Right lobe of liver (tissue), 6 donors: Measurements from ENCODE around the gene ANKRD65. TPM values are rescaled to one million over a fixed set of nuclear protein-coding genes. Genes with fewer than 3 reads are reported as not detected.
A peak's percentile ranks its signal among the peaks of the same experiment; 100 is the strongest.
"Not testable (repeated sequence)": the region's sequence is repeated elsewhere in the genome, so short reads cannot be mapped to it uniquely, and the experiment has no call there.

ENCODE experiments used
- ATAC-seq, 4 donors: fragments of 200-7000 bp; cut with Tn5 transposase; one replicate each; pipeline ENCODE4 v1.9.1; 2020; ENCODE audit warnings: mild to moderate bottlenecking in 4 of 4, moderate library complexity in 4 of 4
- DNase-seq, 3 donors: peaks; one replicate each; pipeline ENCODE4 v3.0.0-alpha.2; 2020
- H3K27ac ChIP-seq, 3 donors: fragments of 200-600 bp; one replicate each; pipeline ENCODE4 v1.8.0; 2022
- H3K27me3 ChIP-seq, 2 donors: fragments of 200-600 bp; one replicate each; pipeline ENCODE4 v1.8.0; 2022
- H3K36me3 ChIP-seq, 4 donors: fragments of 200-600 bp; sonication (generic) in 1 of 4; one replicate each; pipeline versions ENCODE4 v1.5.1 to v1.8.0; 2017 to 2022; ENCODE audit warnings: control low read depth in 1 of 4
- H3K4me1 ChIP-seq, 4 donors: fragments of 200-600 bp; sonication (generic) in 1 of 4; one replicate each; pipeline versions ENCODE4 v1.5.1 to v1.8.0; 2017 to 2022; ENCODE audit warnings: control low read depth in 1 of 4
- H3K4me3 ChIP-seq, 3 donors: fragments of 200-600 bp; one replicate each; pipeline ENCODE4 v1.8.0; 2022
- H3K9me3 ChIP-seq, 4 donors: fragments of 200-600 bp; sonication (generic) in 1 of 4; one replicate each; pipeline versions ENCODE4 v1.5.1 to v1.8.0; 2017 to 2022; ENCODE audit warnings: control low read depth in 1 of 4
- CTCF ChIP-seq, 4 donors: fragments of 200-600 bp in 3 of 4; fragments of 450-650 bp in 1 of 4; IDR thresholded peaks; one replicate each; pipeline versions ENCODE4 v1.5.1 to v1.8.0; 2016 to 2022; ENCODE audit warnings: antibody characterized with exemption in 4 of 4, mild to moderate bottlenecking in 2 of 4
- POLR2A ChIP-seq: fragments of 450-650 bp; IDR thresholded peaks from one replicate; pipeline ENCODE4 v1.6.1; 2017; ENCODE audit warnings: antibody characterized with exemption, mild to moderate bottlenecking
- WGBS: methylation state at CpG from one replicate; pipeline ENCODE4 v1.1.6; 2018; ENCODE audit warnings: low coverage, low lambda C conversion rate; ENCODE audit not compliant: insufficient coverage; ENCODE audit errors: missing lambda C conversion rate; 5-methylcytosine and 5-hydroxymethylcytosine counted together
- intact Hi-C, 2 donors: fragments of 100-400 bp; cut with DNase I; formaldehyde crosslinking; loops; one replicate each; pipeline versions ENCODE4 v1.11.2 to v1.14.1; 2022
- total RNA-seq, 6 experiments: library from RNA; depleted of rRNA in 2 of 6; stranded (reverse); fragments of >200 nt in 2 of 6; fragmentation: NEBNext Ultra II Directional in 3 of 6; extraction: Animal tissue kit (Norgen Biotek cat#: 25700) in 3 of 6; gene quantifications; one replicate each; pipeline versions ENCODE4 v1.1.0 to v1.2.4, GENCODE V29; 2016 to 2023
- donor health status: DM: no; HTN: yes; CAD: no.
- donor health status: DM: no; HTN: no; CAD: no.
- donor health status: DM: no; HTN: no; CAD: no.
- donor health status: DM: no; HTN: yes; CAD: no.
- donor health status: DM: no; HTN: yes; CAD: no.

ANKRD65 gene
- total RNA-seq, 6 experiments from 2014 or later, result 0.19 to 0.89 (median 0.35) TPM

- Histone ChIP-seq H3K36me3 (no peaks in the 10 kb centered on the region), H3K27ac (no peak overlapping the region), H3K4me3 (no peak overlapping the region), H3K9me3 (no peaks in the 10 kb centered on the region), H3K4me1 (no peaks in the 10 kb centered on the region), H3K27me3 (no peaks in the 10 kb centered on the region)
- TF ChIP-seq POLR2A (no peak), CTCF (IDR thresholded peaks at IDR 0.05) (no peak)
- DNase-seq, result peak in 1 of 3 donors; percentile 28
- ATAC-seq, result no peak
- WGBS, result 82% methylated on average over 3 of the region's 13 CpGs
- intact Hi-C loops, result no loop called here
Measured at GRCh38 chr1:1415751-1416150, 5.3 kb downstream of the ANKRD65 start.

GRCh38 chr1:1412311-1412902 lies 8.7 kb downstream of the ANKRD65 start:
- 87% methylated on average over 11 of the region's 11 CpGs for WGBS
- intact Hi-C loops, result not testable (repeated sequence)

DNA sequence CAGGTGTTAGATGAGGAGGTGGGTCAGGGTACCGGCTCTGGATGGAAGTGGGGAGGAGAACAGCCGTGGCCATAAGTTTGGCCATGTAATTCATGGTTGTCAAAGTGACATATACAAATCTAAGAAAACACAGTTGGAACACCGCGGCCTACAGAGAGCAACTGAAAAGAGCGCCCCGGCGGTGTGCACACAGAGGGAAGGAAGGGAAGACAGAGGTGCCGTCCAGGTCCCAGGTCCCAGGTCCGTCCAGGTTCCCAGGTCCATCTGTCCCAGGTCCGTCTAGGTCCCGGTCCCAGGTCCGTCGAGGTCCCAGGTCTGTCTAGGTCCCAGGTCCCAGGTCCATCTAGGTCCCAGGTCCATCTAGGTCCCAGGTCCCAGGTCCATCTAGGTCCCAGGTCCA lies 9.4 kb downstream of the ANKRD65 start:
- TF ChIP-seq CTCF (IDR thresholded peaks at IDR 0.05) (no peak), POLR2A (no peak)
- Histone ChIP-seq H3K27ac (no peak overlapping the region), H3K4me1 (peaks cover 0 to 10% (median 4%) of the 10 kb centered on the region in 4 donors), H3K36me3 (no peaks in the 10 kb centered on the region), H3K4me3 (no peak overlapping the region), H3K9me3 (no peaks in the 10 kb centered on the region), H3K27me3 (no peaks in the 10 kb centered on the region)
- peak in 1 of 3 donors; percentile 49 for DNase-seq
- intact Hi-C loops, result no loop called here
- WGBS, result 88% methylated on average over 6 of the region's 13 CpGs
- ATAC-seq, result no peak

More at GRCh38 chr1:1412311-1412902, 8.7 kb downstream of the ANKRD65 start:
- not testable (repeated sequence) for H3K9me3 ChIP-seq, H3K27me3 ChIP-seq, DNase-seq, H3K27ac ChIP-seq, H3K4me1 ChIP-seq, H3K4me3 ChIP-seq, ATAC-seq, H3K36me3 ChIP-seq

GRCh38 chr1:1410238-1410637 lies 10.8 kb downstream of the ANKRD65 start:
- 78% methylated on average over 8 of the region's 8 CpGs for WGBS

GRCh38 chr1:1407636-1408318 lies 13.3 kb downstream of the ANKRD65 start:
- intact Hi-C loops, result loop anchor here in 1 of 2 donors (5.0 kb wide), 1 partner anchor 35 kb away; no protein-coding TSS in a partner anchor
- no peaks in the 10 kb centered on the region for H3K9me3 ChIP-seq
- peaks cover 0 to 20% (median 4%) of the 10 kb centered on the region in 4 donors for H3K36me3 ChIP-seq
- TF ChIP-seq POLR2A (no peak), CTCF (IDR thresholded peaks at IDR 0.05) (no peak)
- WGBS, result 3% methylated on average over 11 of the region's 41 CpGs
- H3K27me3 ChIP-seq, result no peaks in the 10 kb centered on the region
- peak overlapping the region; percentile 92 to 100 (median 100) for H3K4me3 ChIP-seq
- DNase-seq (no peak), ATAC-seq (peak in 3 of 4 donors; percentile 3 to 4 (median 3))
- peak overlapping the region; percentile 65 to 82 (median 68) for H3K27ac ChIP-seq
- H3K4me1 ChIP-seq, result peaks cover 0 to 35% (median 13%) of the 10 kb centered on the region in 4 donors

More at GRCh38 chr1:1410238-1410637, 10.8 kb downstream of the ANKRD65 start:
- peaks cover 0 to 21% (median 11%) of the 10 kb centered on the region in 4 donors for H3K4me1 ChIP-seq
- DNase-seq, H3K4me3 ChIP-seq, ATAC-seq, H3K9me3 ChIP-seq, intact Hi-C loops, H3K27ac ChIP-seq, H3K27me3 ChIP-seq, H3K36me3 ChIP-seq: not testable (repeated sequence)
